Frontal cortex (tissue), 4 donors: ENCODE results near the gene PDGFRB. TPM values are rescaled to one million over a fixed set of nuclear protein-coding genes. Genes with fewer than 3 reads are reported as not detected.
"Not testable (repeated sequence)": the region's sequence is repeated elsewhere in the genome, so short reads cannot be mapped to it uniquely, and the experiment has no call there.

ENCODE experiments used
- DNase-seq, 2 donors: peaks; one replicate each; pipeline ENCODE4 v3.0.0; 2012; ENCODE audit warnings: low spot score in 2 of 2
- FAIRE-seq: peaks from 2 replicates; lab custom pipeline; 2012; peaks lifted over from hg19 to GRCh38; lab: Jason Lieb, UNC
- total RNA-seq: library from RNA; depleted of rRNA; stranded (reverse); fragments of >200 nt; gene quantifications from one replicate; pipeline ENCODE4 v1.2.3, GENCODE V29; 2014
- donor health status: control.
- donor health status: control.
- donor health status: control.

Gene PDGFRB
- total RNA-seq, 1 donor from 2014 or later = 12.2 TPM

DNA sequence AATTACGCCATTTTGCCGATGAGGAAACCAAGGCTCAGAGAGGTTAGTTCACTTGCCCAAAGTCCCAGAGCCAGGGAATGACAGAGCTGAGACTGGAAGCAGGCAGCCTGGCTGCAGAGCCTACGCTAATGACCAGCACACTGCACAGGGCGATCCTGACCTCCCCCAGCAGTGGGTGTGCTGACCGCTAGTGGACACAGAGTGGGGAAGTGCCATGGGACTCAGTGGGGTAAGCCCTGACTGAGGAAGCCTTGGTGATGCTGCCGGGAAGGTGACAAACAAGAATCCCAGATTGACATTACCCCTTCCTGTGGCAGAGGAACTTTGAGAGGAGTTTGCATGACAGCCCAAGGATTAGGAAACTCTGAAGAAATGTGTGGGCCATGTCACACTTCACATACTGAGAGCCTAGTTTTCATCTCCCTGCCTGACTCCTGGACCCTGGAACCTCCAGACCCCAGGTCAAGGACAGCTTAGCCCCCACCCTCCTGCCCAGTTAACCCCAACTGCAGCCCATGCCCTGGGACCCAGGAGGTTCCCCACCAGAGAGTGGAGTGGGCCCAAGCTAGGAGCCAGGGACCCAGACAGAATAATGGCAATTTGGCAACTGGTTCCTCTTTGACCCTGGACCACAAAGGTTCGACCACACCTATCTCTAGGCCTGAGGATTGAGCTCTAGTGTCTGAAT lies 49.6 kb downstream of the PDGFRB start:
- DNase-seq (peak in 1 of 2 donors; percentile 5), FAIRE-seq (no peak)

DNA sequence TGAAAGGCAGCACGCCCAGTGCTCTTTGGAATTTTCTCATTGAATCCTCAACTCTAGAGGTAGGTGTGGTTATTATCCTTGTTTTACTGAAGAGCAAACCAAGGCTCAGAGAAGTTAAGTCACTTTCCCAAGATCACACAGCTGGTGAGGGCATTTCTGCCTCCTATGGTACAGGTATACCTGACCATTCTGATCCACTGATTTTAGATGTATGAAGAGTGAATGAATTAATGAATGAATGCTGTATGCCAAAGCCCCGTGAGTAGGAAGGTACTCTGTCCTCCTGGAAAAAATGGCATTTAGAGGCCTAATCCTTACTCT lies 51.1 kb downstream of the PDGFRB start:
- DNase-seq (no peak), FAIRE-seq (no peak)

DNA sequence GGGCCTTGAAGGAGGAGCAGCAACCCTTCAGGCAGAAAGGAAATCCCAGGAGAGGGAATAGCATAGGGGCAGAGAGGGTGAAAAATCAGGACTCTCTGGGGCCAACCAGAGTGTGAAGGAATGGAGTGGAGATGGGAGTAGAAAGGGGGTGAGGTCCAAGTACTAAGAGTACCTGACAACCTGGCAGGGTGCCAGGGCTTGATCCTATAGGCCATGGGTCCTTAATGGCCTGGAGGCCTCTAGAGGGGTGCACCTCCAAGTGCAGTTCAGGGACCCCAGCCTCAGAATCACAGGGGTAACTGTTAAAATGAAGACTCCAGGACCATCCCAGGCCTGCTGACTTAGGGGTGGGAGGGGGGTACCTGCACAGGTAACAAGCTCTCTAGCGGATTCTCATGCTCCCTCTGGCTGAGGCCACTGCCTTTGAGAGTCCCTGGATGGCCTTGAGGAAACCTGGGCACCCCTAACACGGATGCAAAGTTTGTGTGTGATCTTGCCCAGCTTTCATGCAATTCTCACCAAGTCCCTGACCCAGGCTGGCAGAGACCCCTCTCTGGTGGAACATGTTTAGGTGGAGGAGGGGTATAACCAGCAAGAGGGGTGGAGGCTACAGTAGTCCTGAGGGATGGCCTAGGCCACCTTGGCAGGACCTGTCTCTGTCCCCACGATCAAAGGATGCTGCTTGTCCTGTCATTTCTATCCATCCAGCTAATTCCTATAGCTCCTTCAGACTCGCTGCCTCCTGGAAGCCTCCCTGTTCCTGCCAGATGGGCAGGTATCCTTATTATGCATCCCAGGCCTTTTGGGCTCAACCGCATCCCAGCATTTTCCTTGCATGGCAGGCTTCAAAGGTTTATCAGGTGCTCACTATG lies 51.7 kb downstream of the PDGFRB start:
- FAIRE-seq (no peak), DNase-seq (no peak)

DNA sequence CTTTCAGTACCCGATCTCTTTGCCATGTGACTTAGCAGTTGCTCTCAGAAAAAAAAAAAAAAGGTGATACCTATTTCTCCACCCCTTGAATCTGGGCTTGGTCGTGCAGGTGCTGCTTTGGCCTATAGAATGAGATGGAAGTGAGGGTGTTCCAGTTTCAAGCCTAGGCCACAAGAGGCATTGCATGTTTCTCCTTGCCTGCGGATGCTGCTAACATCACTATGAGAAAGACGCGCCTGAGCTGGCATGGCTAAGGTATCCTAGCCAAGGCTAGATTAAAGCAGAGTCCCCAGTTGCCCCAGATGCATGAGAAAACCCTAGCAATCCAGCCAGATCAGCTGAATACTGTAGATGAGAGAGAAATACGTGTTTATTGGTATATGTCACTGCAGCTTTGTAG lies 54.6 kb downstream of the PDGFRB start:
- FAIRE-seq = no peak
- DNase-seq = no peak

DNA sequence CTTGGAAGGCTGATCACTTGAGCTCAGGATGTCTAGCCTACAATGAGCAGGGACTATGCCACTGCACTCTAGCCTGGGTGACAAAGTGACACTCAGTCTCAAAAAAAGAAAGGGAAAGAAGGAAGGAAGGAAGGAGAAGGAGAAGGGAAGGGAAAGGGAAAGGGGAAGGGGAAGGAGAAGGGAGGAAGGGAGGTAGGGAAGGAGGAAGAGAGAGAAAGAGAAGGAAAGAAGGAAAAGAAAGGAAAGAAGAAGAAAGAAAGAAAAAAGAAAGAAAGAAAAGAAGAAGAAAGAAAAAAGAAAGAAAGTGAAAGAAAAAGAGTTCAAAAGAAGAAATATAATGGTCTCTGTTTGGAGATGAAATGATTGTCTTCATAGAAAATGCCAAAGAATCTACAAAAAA lies 58.5 kb downstream of the PDGFRB start:
- FAIRE-seq (no peak), DNase-seq (no peak)

DNA sequence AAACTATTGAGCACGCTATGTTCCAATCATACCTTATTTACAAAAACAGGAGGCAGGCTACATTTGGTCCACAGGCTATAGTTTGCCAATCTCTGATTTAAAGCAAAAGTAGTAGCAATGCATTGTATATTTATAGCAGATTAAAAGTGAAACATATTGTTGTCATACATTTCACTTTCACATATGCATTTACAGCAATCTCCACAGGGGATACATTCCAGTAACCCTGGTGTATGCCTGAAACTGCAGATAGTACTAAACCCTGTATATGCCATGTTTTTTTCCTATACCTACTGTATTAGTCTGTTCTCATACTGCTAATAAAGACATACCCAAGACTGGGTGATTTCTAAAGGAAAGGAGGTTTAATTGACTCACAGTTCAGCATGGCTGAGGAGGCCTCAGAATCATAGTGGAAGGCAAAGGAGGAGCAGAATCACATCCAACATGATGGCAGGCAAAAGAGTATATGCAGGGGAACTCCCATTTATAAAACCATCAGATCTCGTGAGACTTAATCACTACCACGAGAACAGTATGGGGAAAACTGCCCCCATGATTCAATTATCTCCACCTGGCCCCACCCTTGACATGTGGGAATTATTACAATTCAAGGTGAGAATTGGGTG lies 63.4 kb downstream of the PDGFRB start:
- DNase-seq = no peak
- FAIRE-seq = no peak

DNA sequence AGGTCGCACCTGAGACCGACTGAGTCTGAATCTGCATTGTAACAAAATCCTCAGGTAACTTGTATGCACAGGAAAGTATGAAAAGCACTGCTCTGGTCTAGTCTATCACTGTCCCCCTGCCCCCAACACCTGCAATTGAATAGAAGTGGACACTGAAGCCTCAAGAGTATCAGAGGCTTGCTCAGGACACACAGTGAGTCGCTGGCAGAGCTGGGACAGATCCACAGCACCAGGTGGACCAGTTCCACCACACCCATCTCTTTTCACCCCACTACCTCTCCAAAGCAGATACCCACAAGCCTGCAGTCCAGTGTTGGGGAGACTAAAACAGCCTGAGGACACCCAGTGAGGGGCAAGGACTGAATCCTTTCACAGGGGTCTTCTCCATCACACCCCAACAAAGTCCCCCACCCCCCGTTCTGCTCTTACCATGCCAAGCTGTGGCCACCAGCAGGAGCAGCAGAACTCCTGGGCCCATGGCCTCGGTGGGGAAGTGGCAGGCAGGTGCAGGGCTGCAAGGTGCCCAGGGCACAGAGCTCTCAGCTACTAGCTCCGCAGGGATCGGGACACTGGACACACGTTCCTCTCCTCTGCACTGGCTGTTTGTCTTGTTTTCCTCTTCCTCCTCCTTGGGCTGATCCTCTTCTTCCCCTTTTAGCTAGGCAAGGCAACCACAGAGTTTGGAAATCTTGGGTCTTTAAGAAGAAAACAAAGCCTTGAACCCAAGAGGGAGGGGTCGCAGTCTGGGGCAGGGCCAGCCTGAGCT lies 69.5 kb downstream of the PDGFRB start, which contains the start of gene CSF1R:
Gene CSF1R (minus strand): TSS at position 605 of the 766 bp plus-strand sequence. CDS start 127 bp downstream, at position 478.
- DNase-seq = peak in 1 of 2 donors; percentile 2
- no peak for FAIRE-seq

DNA sequence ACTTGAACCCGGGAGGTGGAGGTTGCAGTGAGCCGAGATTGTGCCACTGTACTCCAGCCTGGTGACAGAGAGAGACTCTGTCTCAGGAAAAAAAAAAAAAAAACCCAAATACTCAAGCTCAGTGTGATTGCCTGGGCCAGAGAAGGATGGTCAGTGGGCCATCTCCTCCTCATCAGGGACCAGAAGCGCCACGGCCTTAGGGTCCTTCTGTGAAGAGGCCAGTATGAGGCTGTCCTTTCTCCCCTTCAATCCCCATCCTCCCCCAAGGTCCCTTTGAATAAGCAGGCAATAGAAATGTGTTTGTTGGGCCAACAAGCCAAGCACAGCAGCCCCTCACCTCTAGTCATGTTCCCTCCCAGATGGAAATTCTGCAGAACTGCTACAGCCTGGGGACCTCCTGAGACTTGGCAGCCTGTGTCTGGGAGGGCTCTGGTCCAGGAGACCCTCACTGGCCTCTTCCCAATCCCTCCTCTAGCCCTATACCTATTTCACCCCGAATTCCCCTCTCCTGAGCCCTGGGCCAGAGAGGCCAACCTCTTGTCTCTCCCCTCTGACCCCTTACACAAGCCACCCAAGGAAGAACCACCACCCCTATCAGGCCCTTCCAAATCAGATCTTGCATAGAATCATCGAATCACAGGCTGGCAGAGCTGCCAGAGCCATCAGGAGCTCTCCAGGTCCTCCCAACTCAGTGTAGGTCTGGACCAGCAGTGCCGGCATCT lies 70.3 kb downstream of the PDGFRB start:
- DNase-seq (peak in 1 of 2 donors; percentile 0), FAIRE-seq (no peak)

DNA sequence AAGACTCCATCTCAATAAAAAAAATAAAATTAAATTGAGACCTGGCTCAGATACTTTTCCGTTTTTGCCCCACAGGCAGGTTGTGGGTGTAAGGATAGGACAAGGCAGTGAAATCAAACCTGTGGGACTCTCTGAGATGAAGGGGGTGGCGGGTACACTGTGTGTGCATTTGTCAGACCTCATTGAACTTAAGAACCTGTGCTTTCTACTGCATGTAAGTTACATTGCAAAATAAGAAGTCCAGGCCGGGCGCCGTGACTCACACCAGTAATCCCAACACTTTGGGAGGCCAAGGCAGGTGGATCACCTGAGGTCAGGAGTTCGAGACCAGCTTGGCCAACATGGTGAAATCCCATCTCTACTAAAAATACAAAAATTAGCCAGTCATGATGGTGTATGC lies 70.9 kb downstream of the PDGFRB start:
- not testable (repeated sequence) for FAIRE-seq, DNase-seq

DNA sequence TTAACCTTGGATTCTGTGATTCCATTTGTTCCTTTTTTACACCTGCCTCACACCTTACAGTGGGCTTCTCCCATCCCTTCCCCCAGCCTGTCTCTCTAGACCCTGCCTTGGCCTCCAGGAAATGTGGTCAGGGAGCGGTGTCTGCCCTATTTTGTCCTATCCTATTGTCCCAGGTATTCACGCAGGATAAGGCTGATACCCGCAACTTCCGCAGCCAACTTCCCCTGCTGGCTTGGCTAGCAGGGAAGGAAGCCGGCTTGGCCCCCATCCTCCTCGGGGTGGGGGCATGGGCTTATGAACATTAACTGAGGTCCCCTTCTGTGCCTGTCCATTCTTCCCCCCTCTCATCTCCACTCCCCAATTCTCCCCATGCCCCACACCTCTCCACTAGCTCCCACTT lies 72.8 kb downstream of the PDGFRB start:
- FAIRE-seq (no peak), DNase-seq (no peak)

DNA sequence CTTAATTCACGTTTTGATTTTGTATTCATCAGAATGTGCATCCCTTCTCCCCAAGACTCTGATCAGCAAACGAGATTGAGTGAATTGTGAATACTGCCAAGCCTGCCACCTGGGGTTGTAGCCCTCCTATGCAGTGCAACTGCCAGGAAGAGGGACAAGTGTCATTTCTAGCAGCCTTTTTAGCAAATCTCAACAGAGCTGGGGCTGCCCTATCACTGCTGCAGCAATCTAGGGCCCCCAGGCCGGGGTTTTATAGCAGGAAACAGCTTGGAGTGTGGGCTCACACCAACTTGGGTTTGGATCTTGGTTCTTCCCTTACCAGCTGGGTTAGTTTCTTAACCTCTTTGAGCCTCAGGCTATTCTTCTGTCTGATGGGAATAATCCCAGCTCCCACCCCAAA lies 73.3 kb downstream of the PDGFRB start:
- DNase-seq = peak in 1 of 2 donors; percentile 1

DNA sequence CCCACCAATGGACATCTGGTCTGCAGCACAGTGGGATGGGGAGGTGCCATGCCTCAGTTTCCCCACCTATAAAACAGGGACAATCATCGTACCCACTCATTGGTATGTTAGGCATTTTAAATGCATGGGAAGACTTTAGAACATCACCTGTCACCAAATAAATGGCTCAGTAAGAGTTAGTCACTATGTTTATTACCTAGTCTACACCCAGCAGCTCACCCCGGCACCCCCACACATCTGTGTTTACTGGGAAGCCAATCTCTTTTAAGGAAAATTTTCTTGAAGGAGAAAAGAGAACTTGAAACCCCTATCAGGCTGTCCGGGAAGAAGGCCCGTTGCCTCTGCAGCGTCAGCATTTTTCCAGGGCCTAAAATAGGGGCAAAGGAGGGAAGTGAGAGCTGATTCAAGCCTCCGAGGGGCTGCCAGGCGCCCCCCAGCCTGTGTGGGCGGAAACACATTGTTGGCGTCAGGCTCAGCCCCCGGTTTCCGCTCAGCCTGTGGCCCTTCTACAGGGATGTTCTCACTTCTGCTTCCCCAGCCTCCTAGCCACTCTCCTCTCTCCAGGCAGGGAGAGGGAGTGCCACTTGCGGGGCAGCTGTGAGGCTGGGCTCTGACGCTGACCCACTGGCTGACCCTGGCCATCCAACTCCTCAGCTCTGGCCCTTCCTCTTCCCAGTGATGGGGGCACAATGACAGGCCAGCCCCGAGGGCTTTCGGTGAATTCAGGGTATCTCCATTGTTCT lies 73.9 kb downstream of the PDGFRB start:
- DNase-seq (peak in 1 of 2 donors; percentile 30), FAIRE-seq (no peak)

More for the DNA sequence above, 73.3 kb downstream of the PDGFRB start:
- no peak for FAIRE-seq

DNA sequence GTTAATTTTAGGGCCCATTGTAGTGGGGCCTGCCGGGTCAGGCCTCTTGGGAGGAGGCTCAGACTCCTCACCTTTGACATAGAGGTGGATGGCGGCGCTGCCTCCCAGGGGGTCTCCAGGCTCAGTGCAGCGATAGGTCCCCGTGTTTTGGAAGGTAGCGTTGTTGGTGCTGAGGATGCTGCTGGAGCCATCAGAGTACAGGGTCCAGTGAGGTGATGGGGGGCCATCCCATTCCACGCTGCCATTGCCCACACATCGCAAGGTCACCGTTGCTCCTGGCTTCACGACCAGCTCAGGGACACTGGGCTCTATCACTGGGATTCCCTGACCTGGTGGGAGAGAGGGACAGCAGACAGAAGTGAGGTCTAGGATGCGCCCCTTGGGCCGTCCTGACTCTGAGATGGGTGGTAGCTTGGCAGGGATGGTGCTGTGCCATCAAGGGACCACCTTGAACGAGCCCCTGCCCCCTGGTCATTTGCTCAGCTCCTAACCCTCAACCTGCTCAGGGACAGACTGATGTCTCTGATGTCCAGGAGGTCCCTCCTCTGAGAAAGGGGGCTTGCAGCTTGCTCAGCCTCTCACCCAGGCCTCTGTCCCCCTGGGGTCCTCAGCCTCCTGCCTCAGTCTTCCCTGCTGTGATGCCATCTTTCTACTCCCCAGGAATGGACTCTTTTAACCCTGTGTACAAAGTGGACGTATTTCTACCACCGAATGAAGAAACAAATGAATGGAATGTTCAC lies 74.8 kb downstream of the PDGFRB start:
- DNase-seq (peak in 1 of 2 donors; percentile 6), FAIRE-seq (no peak)

DNA sequence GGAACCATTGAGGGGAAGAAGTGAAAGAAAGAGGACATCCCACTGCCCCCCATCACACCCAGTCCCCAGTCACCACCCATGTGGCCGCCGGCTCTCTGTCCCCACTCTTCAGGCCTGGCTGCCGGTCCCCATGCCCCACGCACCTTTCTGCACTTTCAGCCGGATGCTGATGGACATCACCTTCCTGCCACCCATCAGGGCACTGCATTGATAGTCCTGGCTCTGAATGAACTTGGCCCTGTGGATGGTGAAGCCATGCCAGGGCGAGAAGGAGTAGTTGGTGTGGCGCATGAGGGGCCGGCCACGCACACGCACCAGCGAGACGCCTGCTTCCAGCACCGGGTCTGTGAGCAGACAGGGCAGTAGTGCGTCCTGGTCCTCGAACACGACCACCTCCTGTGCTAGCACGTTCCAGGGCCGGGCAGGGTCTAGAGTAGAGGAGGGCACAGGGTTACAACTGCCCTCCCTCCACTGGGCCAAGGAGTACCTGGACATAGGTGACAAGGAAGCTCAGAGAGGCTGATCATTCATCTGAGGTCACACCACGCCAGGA lies 75.7 kb downstream of the PDGFRB start:
- no peak for FAIRE-seq
- peak in 1 of 2 donors; percentile 2 for DNase-seq

DNA sequence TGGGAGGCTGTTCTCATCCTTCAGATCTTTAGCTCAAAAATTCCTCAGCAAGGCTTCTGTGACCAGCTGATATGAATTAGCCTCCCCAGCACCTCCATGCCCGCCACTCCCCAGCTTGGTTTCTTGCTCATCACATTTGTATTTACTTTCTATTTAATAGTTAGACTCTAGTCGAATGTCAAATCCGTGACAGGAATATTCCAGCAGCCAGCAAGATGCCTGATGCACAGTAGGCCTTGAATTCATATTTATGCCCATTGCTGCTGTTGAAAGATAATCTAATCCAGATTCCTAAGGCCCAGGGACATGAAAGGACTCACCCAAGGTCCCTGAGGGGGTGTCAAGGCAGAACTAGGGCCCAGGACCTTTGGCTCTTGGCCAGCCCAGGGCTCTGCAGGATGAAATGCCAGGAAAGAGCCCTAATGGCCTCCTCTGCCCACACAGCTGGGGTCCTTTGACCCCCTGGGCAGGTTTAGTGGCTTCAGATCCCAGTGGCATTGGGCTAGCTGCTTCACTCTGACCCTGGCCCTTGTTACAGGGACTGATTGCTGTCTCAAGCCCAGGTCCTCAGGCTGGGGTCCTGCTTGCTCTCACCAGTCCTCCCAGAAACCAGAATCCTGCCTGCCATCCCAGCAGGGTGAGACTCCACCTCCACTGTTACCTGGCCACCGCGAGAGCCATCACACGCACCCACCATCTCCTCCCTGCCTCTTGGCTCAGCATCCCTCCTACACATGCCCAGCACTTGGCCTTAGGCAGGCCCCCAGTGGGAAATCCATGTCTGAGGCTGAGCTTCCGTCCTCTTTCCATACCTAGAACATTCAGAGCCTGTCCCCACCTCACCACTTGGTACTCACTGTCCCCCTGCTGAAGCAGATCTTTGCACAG lies 76.6 kb downstream of the PDGFRB start:
- no peak for FAIRE-seq
- DNase-seq = peak in 1 of 2 donors; percentile 2

DNA sequence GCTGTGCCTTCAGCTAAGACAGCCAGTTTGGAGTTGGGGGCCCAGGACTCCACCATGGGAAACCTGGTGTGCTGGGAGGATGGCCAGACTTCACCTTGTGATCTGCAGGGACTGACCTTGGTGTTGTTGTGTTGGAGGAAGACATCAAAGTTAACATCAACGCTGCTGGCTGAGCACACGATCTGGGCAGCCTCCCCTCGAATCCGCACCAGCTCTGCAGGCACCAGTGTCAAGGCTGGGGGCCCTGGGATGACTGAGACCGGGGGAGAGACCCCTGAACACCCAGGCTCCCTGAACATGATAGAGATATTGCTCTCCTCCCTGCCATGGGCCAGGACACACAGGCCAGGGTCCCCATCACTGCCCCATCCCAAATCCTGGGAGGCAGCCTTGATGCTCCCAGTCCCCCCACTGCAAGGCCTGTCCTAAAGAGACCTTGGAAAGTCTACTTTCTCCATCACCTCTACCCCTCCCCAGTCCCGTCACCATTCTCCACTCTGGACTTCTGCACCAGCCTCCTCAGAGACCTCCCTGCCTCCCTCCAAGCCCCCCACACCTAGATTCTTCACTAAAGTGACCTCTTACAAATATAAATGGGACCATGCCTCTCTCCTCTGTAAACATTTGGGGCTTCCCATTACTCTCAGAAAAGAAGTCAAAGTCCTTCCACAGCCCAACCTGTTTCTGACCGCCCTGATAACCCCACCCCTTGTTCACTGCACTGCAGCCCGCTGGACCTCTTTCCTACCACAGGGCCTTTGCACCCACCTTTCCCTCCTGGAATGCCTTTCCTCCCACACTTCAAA lies 77.4 kb downstream of the PDGFRB start:
- FAIRE-seq (no peak), DNase-seq (no peak)
